GM21515 (cell line): ENCODE results near the gene PANX2.

Experiments
- ATAC-seq: cut with Tn5 transposase; IDR thresholded peaks from one replicate; pipeline ENCODE4 v1.9.1; 2021; ENCODE audit not compliant: unreplicated experiment

The PANX2 gene

GRCh38 chr22:50169181-50169759, 1.3 kb upstream of the PANX2 start:
- no peak for ATAC-seq

- ATAC-seq, result no peak
Measured at GRCh38 chr22:50169774-50170341, 673 bp upstream of the PANX2 start.

GRCh38 chr22:50171319-50171964, 911 bp downstream of the PANX2 start:
- no peak for ATAC-seq

- ATAC-seq, result no peak
Measured at GRCh38 chr22:50171965-50172421, 1.5 kb downstream of the PANX2 start.

GRCh38 chr22:50173311-50173982, 2.9 kb downstream of the PANX2 start:
- no peak for ATAC-seq

- no peak for ATAC-seq
Measured at GRCh38 chr22:50173983-50174355, 3.4 kb downstream of the PANX2 start.

GRCh38 chr22:50174382-50175190, 4.1 kb downstream of the PANX2 start:
- ATAC-seq, result no peak

GRCh38 chr22:50175191-50175461, 4.6 kb downstream of the PANX2 start:
- ATAC-seq, result no peak

- no peak for ATAC-seq
Measured at GRCh38 chr22:50175921-50176849, 5.7 kb downstream of the PANX2 start.

GRCh38 chr22:50176850-50177536, 6.5 kb downstream of the PANX2 start:
- no peak for ATAC-seq

- ATAC-seq, result no peak
Measured at GRCh38 chr22:50177537-50178470, 7.3 kb downstream of the PANX2 start.

- no peak for ATAC-seq
Measured at GRCh38 chr22:50178471-50178864, 7.9 kb downstream of the PANX2 start.

GRCh38 chr22:50178871-50179869, 8.6 kb downstream of the PANX2 start:
- ATAC-seq, result no peak

- no peak for ATAC-seq
Measured at GRCh38 chr22:50179937-50180726, 9.6 kb downstream of the PANX2 start.

GRCh38 chr22:50180727-50181521, 10.4 kb downstream of the PANX2 start:
- ATAC-seq, result no peak
